Measurements from ENCODE around the gene KRTAP12-2.
"Not testable (repeated sequence)": the region's sequence is repeated elsewhere in the genome, so short reads cannot be mapped to it uniquely, and the experiment has no call there.

KRTAP12-2 gene

GRCh38 chr21:44684077-44684476 lies 17.4 kb upstream of the KRTAP12-2 start:
- DNase-seq (ENCODE audit: low read depth), result no peak

DNA sequence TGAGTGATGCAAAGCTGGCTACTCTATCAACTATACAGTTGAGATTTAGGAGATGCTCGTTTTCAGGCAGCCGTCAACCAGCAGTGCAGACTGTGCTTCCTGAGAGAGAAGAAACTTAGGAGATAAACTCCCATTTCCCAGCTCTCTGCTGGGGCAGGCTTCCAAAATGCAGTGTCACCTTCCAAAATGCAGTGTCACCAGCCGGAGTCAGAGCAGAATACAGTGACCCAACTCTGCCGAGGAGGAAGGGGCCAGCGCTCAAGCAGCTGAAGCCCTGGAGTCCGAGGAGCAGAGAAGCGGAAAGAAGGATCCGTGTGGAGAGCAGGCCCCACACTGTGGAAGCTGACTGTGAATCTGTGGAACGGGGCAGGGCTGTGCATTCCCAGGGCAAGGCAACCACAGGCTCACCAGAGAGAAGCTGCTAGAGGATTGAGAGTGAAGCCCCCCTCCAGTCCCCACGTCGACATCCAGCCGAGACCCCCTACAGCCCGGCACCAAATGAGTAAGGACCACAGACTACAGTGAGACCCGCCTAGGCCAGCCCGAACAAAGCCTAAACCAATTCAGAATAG lies 15.9 kb upstream of the KRTAP12-2 start:
- no peak for DNase-seq (ENCODE audit: low read depth)

GRCh38 chr21:44681861-44682579 lies 15.3 kb upstream of the KRTAP12-2 start, which contains the start of gene KRTAP12-1:
TSS of gene KRTAP12-1 (minus strand) at chr21:44682163. CDS start at chr21:44682123, 40 bp downstream.
- no peak for DNase-seq (ENCODE audit: low read depth)

GRCh38 chr21:44681152-44681551 lies 14.4 kb upstream of the KRTAP12-2 start:
- DNase-seq (ENCODE audit: low read depth), result no peak

GRCh38 chr21:44677881-44678280 lies 11.2 kb upstream of the KRTAP12-2 start:
- no peak for DNase-seq (ENCODE audit: low read depth)

DNA sequence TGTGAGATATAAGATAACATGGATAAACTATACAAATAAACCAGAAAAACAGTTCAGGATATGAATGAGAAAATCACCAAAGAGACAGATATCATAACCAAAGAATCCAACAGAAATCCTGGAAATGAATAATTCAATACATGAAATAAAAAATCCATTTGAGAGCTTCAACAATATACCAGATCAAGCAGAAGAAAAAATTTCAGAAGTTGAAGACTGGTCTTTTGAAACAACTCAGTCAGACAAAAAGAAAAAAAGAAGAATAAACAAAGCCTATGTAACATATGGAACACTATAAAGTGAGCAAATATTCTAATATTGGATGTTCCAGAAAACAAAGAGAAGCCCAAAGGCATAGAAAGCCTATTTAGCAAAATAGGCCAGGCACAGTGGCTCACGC lies 5.2 kb upstream of the KRTAP12-2 start:
- DNase-seq (ENCODE audit: low read depth), result no peak

DNA sequence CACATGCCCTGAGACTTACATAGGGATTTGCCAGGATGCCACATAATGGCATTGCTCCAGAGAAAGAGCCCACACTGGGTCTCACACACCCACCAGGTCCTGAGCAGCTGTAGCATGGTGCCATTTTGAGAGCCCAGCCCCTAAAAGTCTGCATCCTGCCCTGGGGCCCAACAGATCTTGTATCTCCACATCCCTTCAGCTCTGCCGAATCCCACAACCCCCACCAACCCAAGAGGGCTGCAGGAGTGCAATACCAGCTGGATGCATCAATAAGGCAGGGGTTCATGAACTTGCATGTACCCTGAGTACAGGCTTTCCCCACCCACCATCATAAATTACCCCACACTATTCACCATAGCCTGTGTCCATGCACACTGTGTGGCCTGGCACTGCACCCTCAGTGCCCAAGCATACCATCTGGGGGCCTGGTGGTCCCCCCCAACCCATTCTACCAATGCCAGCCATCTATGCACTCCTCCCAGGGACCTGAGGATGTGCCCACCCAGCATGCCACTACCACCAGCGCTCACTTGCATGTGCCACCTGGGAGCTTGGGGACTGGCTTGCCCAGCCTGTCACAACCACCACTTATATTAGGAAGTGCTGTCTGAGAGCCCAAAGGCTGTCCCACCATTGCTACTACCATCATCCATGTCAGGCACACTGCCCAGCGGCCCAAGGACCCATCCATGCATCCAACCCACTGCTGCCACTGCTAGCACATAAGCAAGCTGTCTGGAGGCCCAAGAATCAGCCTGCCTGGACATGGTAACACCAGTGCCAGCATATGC lies 4.1 kb upstream of the KRTAP12-2 start:
- no peak for DNase-seq (ENCODE audit: low read depth)

DNA sequence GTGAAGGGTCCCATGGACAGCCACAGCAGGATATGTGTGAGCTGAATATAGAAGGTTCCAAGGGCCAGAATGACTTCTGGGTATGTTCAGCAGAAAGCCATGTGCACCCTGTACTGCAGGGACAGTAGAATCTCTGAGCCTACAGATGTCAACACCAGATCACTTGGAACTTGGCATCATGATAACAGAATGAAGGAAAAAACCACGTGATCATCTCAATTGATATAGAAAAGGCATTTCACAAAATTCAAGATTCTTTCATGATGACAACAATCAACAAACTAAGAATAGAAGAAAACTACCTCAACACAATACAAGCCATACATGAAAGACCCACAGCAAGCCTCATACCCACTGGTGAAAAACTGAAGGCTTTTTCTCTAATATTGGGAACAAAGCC lies 885 bp upstream of the KRTAP12-2 start:
- DNase-seq (ENCODE audit: low read depth), result no peak

DNA sequence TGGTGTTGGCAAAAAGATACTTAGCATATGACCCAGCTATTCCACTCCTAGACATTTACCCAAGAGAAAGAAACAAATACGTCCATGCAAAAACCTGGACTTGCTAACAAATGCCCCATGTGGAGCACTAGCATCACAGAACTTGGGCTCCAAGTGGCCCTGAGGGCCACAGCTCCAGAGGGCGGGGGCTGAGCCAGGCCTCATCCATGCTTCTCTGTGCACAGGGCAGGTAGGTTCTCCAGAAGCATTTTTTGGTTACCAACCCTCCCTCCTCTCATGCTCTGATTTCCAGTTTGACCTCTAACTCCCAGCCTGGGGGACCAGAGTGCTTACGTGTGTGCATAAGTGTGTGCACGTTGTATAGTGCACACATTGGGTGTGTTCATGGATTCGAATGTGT lies 2.0 kb downstream of the KRTAP12-2 start:
- no peak for DNase-seq (ENCODE audit: low read depth)

DNA sequence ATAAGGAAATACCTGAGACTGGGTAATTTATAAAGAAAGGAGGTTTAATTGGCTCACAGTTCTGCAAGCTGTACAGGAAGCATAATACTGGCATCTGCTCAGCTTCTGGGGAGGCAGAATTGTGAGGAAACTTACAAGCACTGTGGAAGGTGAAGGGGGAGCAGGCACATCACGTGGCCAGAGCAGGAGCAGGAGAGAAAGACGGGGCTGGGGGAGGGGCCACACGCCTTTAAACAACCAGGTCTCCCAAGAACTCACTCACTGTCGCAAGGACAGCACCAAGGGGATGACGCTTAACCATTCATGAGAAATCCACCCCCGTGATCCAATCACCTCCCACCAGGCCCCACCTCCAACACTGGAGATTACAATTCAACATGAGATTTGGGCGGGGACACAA lies 5.2 kb downstream of the KRTAP12-2 start:
- not testable (repeated sequence) for DNase-seq (ENCODE audit: low read depth)

- no peak for DNase-seq (ENCODE audit: low read depth)
Measured at GRCh38 chr21:44658913-44659595, 7.7 kb downstream of the KRTAP12-2 start.

GRCh38 chr21:44658541-44658910 lies 8.2 kb downstream of the KRTAP12-2 start:
- no peak for DNase-seq (ENCODE audit: low read depth)

GRCh38 chr21:44657635-44658540 lies 8.8 kb downstream of the KRTAP12-2 start, which contains the start of gene KRTAP12-3:
TSS of gene KRTAP12-3 (plus strand) at chr21:44657932. CDS start at chr21:44657980, 48 bp downstream.
- DNase-seq (ENCODE audit: low read depth), result no peak

DNA sequence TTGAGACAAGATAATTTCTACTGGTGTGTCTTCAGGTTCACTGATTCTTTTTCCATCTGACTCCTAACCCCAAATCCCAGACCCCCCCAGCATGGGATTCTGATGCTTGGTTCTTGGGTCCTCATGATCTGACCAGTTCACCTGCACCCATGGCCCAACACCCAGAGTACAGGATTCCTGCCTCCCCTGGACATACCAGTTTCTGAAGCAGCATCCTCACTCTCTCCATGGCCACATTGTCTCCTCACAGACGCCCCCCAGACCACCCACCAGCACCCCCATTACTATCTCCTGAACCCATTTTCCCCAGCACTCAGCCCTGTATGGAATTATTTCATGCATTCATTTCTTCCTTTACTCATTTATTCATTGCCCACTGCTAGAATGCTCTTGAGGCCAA lies 9.9 kb downstream of the KRTAP12-2 start:
- no peak for DNase-seq (ENCODE audit: low read depth)

GRCh38 chr21:44654576-44655175 lies 12.1 kb downstream of the KRTAP12-2 start, which contains the start of gene KRTAP12-4:
TSS of gene KRTAP12-4 (minus strand) at chr21:44654659. CDS start at chr21:44654614, 45 bp downstream.
- DNase-seq (ENCODE audit: low read depth), result no peak

DNA sequence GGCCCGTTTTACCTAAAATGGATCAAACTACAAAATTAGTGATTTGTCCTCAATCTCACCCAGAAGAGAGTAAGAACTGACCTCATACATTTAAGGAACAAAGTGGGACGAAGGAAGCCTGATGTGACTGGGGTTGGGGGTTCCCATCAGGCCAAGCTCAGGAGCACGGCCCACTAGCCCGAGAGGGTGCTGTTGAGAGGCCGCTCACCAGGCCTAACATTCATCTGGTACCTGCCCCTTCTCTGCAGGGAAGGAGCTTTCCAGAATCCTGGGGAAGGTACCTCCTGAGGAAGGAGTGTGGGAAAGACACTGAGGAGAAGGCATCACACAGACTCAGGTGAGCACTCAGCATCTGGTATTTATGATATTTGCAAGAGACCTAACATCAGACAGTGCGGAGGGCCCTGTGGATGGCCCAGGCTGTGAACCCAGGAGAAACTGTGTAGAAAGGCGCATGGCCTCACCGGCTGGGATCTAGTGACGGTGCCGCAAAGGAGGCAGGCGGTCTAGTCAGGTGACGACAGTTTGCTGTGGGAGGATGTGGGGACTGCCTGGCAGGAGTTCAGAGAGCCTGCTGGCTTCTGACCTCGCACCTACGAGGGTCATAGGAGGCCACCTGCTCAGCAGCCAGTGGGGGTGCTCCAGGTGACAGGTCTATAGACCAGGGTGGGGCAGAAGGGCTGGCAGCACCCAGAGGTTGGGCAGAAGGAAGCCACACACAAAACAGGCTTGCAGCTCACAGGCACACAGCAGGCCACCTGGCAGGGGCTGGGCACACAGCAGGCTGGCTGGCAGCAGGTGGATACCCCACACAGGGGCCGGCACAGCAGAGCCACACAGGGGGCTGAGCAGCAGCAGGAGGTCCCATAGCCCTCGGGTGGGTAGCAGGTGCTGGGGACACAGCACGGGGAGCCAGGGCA lies 12.8 kb downstream of the KRTAP12-2 start:
- DNase-seq (ENCODE audit: low read depth), result no peak

- DNase-seq (ENCODE audit: low read depth), result no peak
Measured at GRCh38 chr21:44653123-44653522, 13.6 kb downstream of the KRTAP12-2 start.

GRCh38 chr21:44650973-44651675 lies 15.6 kb downstream of the KRTAP12-2 start:
- DNase-seq (ENCODE audit: low read depth), result no peak
